Islet of Langerhans (tissue), 1 donor: Measurements from ENCODE around the gene PICALM.

Experiments
- FAIRE-seq: peaks from one replicate; lab custom pipeline; 2011; peaks lifted over from hg19 to GRCh38; lab: Jason Lieb, UNC

The PICALM gene

GRCh38 chr11:86073948-86074347 is 5.1 kb upstream of the PICALM start:
- no peak for FAIRE-seq

- no peak for FAIRE-seq
Measured at GRCh38 chr11:86072211-86072610, 3.3 kb upstream of the PICALM start.

GRCh38 chr11:86070142-86071056 is 1.5 kb upstream of the PICALM start:
- FAIRE-seq: no peak

- no peak for FAIRE-seq
Measured at GRCh38 chr11:86069408-86070101, 671 bp upstream of the PICALM start.

- FAIRE-seq: no peak
Measured at GRCh38 chr11:86068138-86068871, 579 bp downstream of the PICALM start.

- FAIRE-seq: no peak
Measured at GRCh38 chr11:86067851-86068137, 1.1 kb downstream of the PICALM start.

GRCh38 chr11:86067009-86067850 is 1.7 kb downstream of the PICALM start:
- no peak for FAIRE-seq

- FAIRE-seq: peak; percentile 27
Measured at GRCh38 chr11:86066657-86067008, 2.3 kb downstream of the PICALM start.

- no peak for FAIRE-seq
Measured at GRCh38 chr11:86066033-86066432, 2.9 kb downstream of the PICALM start.

GRCh38 chr11:86064220-86064803 is 4.6 kb downstream of the PICALM start:
- FAIRE-seq: no peak

- no peak for FAIRE-seq
Measured at GRCh38 chr11:86063536-86063935, 5.3 kb downstream of the PICALM start.

GRCh38 chr11:86062719-86063118 is 6.2 kb downstream of the PICALM start:
- no peak for FAIRE-seq

GRCh38 chr11:86061483-86062205 is 7.2 kb downstream of the PICALM start:
- FAIRE-seq: no peak

GRCh38 chr11:86060544-86060943 is 8.3 kb downstream of the PICALM start:
- FAIRE-seq: no peak

GRCh38 chr11:86058360-86058759 is 10.5 kb downstream of the PICALM start:
- no peak for FAIRE-seq

- FAIRE-seq: no peak
Measured at GRCh38 chr11:86056351-86056854, 12.5 kb downstream of the PICALM start.

GRCh38 chr11:86052693-86053641 is 15.9 kb downstream of the PICALM start:
- no peak for FAIRE-seq

- FAIRE-seq: no peak
Measured at GRCh38 chr11:86050196-86050709, 18.6 kb downstream of the PICALM start.

- no peak for FAIRE-seq
Measured at GRCh38 chr11:86047275-86047991, 21.5 kb downstream of the PICALM start.
